ENCODE data around the gene MRPS23.

GRCh38 chr17:57819285-57819684 lies 30.6 kb downstream of the MRPS23 start:
- TF ChIP-seq CTCF (IDR thresholded peaks at IDR 0.05) (no peak), POLR2A (IDR thresholded peaks at IDR 0.05) (no peak), POLR2AphosphoS5 (IDR thresholded peaks at IDR 0.05; ENCODE audit: insufficient read depth in 1 of 2, low read depth in 1 of 2) (no peak)
